HepG2 (cell line): ENCODE measurements around the gene CDKN1C. TPM values are rescaled to one million over a fixed set of nuclear protein-coding genes. Genes with fewer than 3 reads are reported as not detected.

ENCODE experiments used
- ATAC-seq: fragments of 200-7000 bp; cut with Tn5 transposase; 3 replicates; pipeline ENCODE4 v1.9.1; 2020; ENCODE audit warnings: mild to moderate bottlenecking, moderate library complexity
- BruUV-seq: library from RNA; stranded (reverse); fragments of 400-500 nt; replicated peaks from 2 replicates; lab custom pipeline; 2021; lab: Mats Ljungman, UMichigan
- CTCF ChIA-PET: fragments of 300-600 bp; formaldehyde crosslinking; extraction: SDS; loops from one replicate; lab custom pipeline; 2021; ENCODE audit warnings: low total read pairs, inconsistent platforms, low intra/inter-chr PET ratio; lab: Yijun Ruan, JAX
- POLR2A ChIA-PET: fragments of 350-600 bp; sonication (Branson Sonifier 250); formaldehyde crosslinking; loops from one replicate; lab custom pipeline; 2020; ENCODE audit warnings: antibody characterized with exemption, inconsistent platforms; lab: Yijun Ruan, JAX
- DNase-seq: peaks from one replicate; pipeline ENCODE4 v3.0.0-alpha.2; 2015; ENCODE audit warnings: low spot score
- FAIRE-seq: peaks from 3 replicates; lab custom pipeline; 2011; peaks lifted over from hg19 to GRCh38; lab: Jason Lieb, UNC
- H2AFZ ChIP-seq: one replicate; pipeline ENCODE4 v1.6.1; 2011; ENCODE audit warnings: low read length, inconsistent platforms
- H3K27ac ChIP-seq: fragments of 300-600 bp; 3 replicates; pipeline ENCODE4 v1.8.0; 2011; ENCODE audit warnings: mixed run types, mild to moderate bottlenecking, mixed read lengths, low read length, inconsistent platforms; ENCODE audit not compliant: insufficient read depth; ENCODE audit errors: extremely low read length
- H3K27me3 ChIP-seq, 2 experiments: fragments of 200-600 bp in 1 of 2; 2 replicates in 1 of 2; 3 replicates in 1 of 2; pipeline versions ENCODE4 v1.6.0 to v1.8.0; 2011; ENCODE audit warnings: low read length in 2 of 2, mild to moderate bottlenecking in 2 of 2, moderate library complexity in 2 of 2, inconsistent platforms in 1 of 2; ENCODE audit not compliant: insufficient read depth in 2 of 2, control insufficient read depth in 1 of 2
- H3K36me3 ChIP-seq, 2 experiments: fragments of 200-600 bp in 1 of 2; replicated peaks in 1 of 2; 2 replicates in 1 of 2; 3 replicates in 1 of 2; pipeline versions ENCODE4 v1.5.1 to v1.8.0; 2011; ENCODE audit warnings: low read length in 2 of 2, inconsistent platforms in 1 of 2; ENCODE audit not compliant: insufficient read depth in 2 of 2, control insufficient read depth in 1 of 2
- H3K4me1 ChIP-seq: 2 replicates; pipeline ENCODE4 v1.5.1; 2012; ENCODE audit warnings: low read length, inconsistent platforms; ENCODE audit not compliant: insufficient read depth
- H3K4me2 ChIP-seq: 2 replicates; pipeline ENCODE4 v1.6.0; 2011; ENCODE audit warnings: low read depth, low read length, inconsistent platforms
- H3K4me3 ChIP-seq, 3 experiments: fragments of 200-600 bp in 1 of 3; sonication (generic), shearing (Covaris generic) in 1 of 3; replicated peaks in 1 of 3; 2 replicates each; pipeline ENCODE4 v1.5.1; 2011 to 2016; ENCODE audit warnings: low read length in 3 of 3, inconsistent platforms in 2 of 3, low read depth in 2 of 3, mild to moderate bottlenecking in 2 of 3, control low read depth in 1 of 3, mixed read lengths in 1 of 3; ENCODE audit not compliant: insufficient read depth in 1 of 3
- H3K79me2 ChIP-seq: one replicate; pipeline ENCODE4 v1.6.1; 2011; ENCODE audit warnings: low read length, inconsistent platforms; ENCODE audit not compliant: insufficient read depth
- H3K9ac ChIP-seq: 2 replicates; pipeline ENCODE4 v1.6.0; 2011; ENCODE audit warnings: mild to moderate bottlenecking, low read depth, low read length, inconsistent platforms; ENCODE audit not compliant: insufficient read depth
- H3K9me3 ChIP-seq: 2 replicates; pipeline ENCODE4 v1.5.1; 2012; ENCODE audit warnings: mild to moderate bottlenecking, low read length
- H4K20me1 ChIP-seq: 2 replicates; pipeline ENCODE4 v1.6.0; 2011; ENCODE audit warnings: inconsistent platforms, mild to moderate bottlenecking, low read length, moderate library complexity; ENCODE audit not compliant: insufficient read depth
- BCL6 ChIP-seq: IDR thresholded peaks from 2 replicates; pipeline ENCODE4 v1.6.1; 2016; ENCODE audit warnings: missing genetic modification reagents, missing compliant biosample characterization
- CTCF ChIP-seq: sonication (generic); formaldehyde crosslinking; IDR thresholded peaks from 2 replicates; pipeline ENCODE4 v1.5.0; 2020; ENCODE audit warnings: mild to moderate bottlenecking, missing genetic modification reagents, moderate library complexity
- DMAP1 ChIP-seq: IDR thresholded peaks from 2 replicates; pipeline ENCODE4 v1.6.1; 2016
- KDM1A ChIP-seq: IDR thresholded peaks from 2 replicates; pipeline ENCODE4 v1.6.1; 2016; ENCODE audit warnings: missing compliant biosample characterization
- MAZ ChIP-seq, 2 experiments: sonication (generic) in 1 of 2; formaldehyde crosslinking in 1 of 2; IDR thresholded peaks; 2 replicates each; pipeline versions ENCODE4 v1.5.0 to v1.6.1; 2012 to 2020; ENCODE audit warnings: low read depth in 2 of 2, mild to moderate bottlenecking in 2 of 2, borderline replicate concordance in 1 of 2, improper control_type of control experiment in 1 of 2, low read length in 1 of 2, missing genetic modification reagents in 1 of 2, moderate library complexity in 1 of 2
- MIER3 ChIP-seq: IDR thresholded peaks from 2 replicates; pipeline ENCODE4 v1.6.1; 2016; ENCODE audit warnings: missing compliant biosample characterization, borderline replicate concordance
- MXD4 ChIP-seq: IDR thresholded peaks from 2 replicates; pipeline ENCODE4 v1.6.1; 2016; ENCODE audit warnings: mild to moderate bottlenecking, missing biosample characterization, missing genetic modification reagents
- NFKB2 ChIP-seq: sonication (generic); formaldehyde crosslinking; IDR thresholded peaks from 2 replicates; pipeline ENCODE4 v1.4.0; 2020; ENCODE audit warnings: missing genetic modification reagents, borderline replicate concordance
- SIN3A ChIP-seq: IDR thresholded peaks from 2 replicates; pipeline ENCODE4 v1.6.1; 2011; ENCODE audit warnings: low read depth, mild to moderate bottlenecking, control low read depth, low read length, borderline replicate concordance
- SMARCE1 ChIP-seq: fragments of 450-650 bp; IDR thresholded peaks from 2 replicates; pipeline ENCODE4 v1.6.1; 2017; ENCODE audit warnings: borderline replicate concordance
- STAG1 ChIP-seq: sonication (generic); formaldehyde crosslinking; IDR thresholded peaks from 2 replicates; pipeline ENCODE4 v1.4.0; 2020; ENCODE audit warnings: missing genetic modification reagents
- TFDP1 ChIP-seq: IDR thresholded peaks from 2 replicates; pipeline ENCODE4 v1.6.1; 2016; ENCODE audit warnings: missing compliant biosample characterization, missing genetic modification reagents, borderline replicate concordance
- ZFP41 ChIP-seq: sonication (generic); formaldehyde crosslinking; IDR thresholded peaks from 2 replicates; pipeline ENCODE4 v1.4.0; 2020; ENCODE audit warnings: mild to moderate bottlenecking, missing genetic modification reagents, borderline replicate concordance
- ZNF501 ChIP-seq: sonication (generic); formaldehyde crosslinking; IDR thresholded peaks from 2 replicates; pipeline ENCODE4 v1.5.1; 2020; ENCODE audit warnings: mild to moderate bottlenecking, moderate library complexity, missing genetic modification reagents
- ZNF577 ChIP-seq: sonication (generic); formaldehyde crosslinking; IDR thresholded peaks from 2 replicates; pipeline ENCODE4 v1.4.0; 2020; ENCODE audit warnings: mild to moderate bottlenecking, low read depth, missing genetic modification reagents, borderline replicate concordance
- ZNF687 ChIP-seq: sonication (generic); formaldehyde crosslinking; IDR thresholded peaks from 2 replicates; pipeline ENCODE4 v1.5.1; 2020; ENCODE audit warnings: mild to moderate bottlenecking, missing genetic modification reagents, moderate library complexity
- ZSCAN9 ChIP-seq: IDR thresholded peaks from 2 replicates; pipeline ENCODE4 v1.6.1; 2016; ENCODE audit warnings: borderline replicate concordance
- WGBS: methylation state at CpG from one replicate; pipeline ENCODE4 v1.1.6; 2017; ENCODE audit warnings: low lambda C conversion rate; 5-methylcytosine and 5-hydroxymethylcytosine counted together
- in situ Hi-C: cut with HindIII; loops from 2 replicates; pipeline ENCODE4 v1.10.0; 2017; ENCODE audit warnings: low pct_unique_long_range_greater_than_20kb; ENCODE audit not compliant: extremely low pct_ligation_motif_present
- intact Hi-C: fragments of 100-400 bp; cut with micrococcal nuclease; formaldehyde crosslinking; loops from one replicate; pipeline ENCODE4 v1.10.0; 2022; ENCODE audit not compliant: unreplicated experiment
- polyA plus RNA-seq, 8 experiments: library from polyadenylated mRNA; depleted of rRNA in 3 of 8; stranded (reverse) in 7 of 8; unstranded in 1 of 8; fragments of >200 nt; fragmentation: Illumina TruSeq in 4 of 8; extraction: Trizol in 4 of 8; gene quantifications; 2 replicates each; pipeline versions ENCODE4 v1.2.1 to v1.2.3, GENCODE V29; 2011 to 2016; ENCODE audit warnings: low read depth in 4 of 8, missing spikeins in 1 of 8, mixed read lengths in 1 of 8; ENCODE audit not compliant: insufficient read depth in 1 of 8
- total RNA-seq, 5 experiments: library from RNA; depleted of rRNA; stranded (reverse); fragments of >200 nt; fragmentation: Illumina TruSeq; extraction: Trizol; gene quantifications; 2 replicates each; pipeline ENCODE4 v1.2.3, GENCODE V29; 2016; ENCODE audit warnings: low read depth in 1 of 5

The CDKN1C gene
- total and polyA plus RNA-seq, 2 of the 13 experiments (the other 11 are each of a cell fraction or from before 2014, with no cell fraction given), result not detected

GRCh38 chr11:2903672-2904011, 18.1 kb upstream of the CDKN1C start:
- Histone ChIP-seq H3K27me3 (no peaks in the 10 kb centered on the region; a peak in 1 of 5 replicates), H3K9ac (peak overlapping the region; percentile 83), H3K27ac (peak overlapping the region; percentile 78), H3K79me2 (peaks cover 10% of the 10 kb centered on the region), H2AFZ (no peak overlapping the region), H3K4me1 (peaks cover 28% of the 10 kb centered on the region), H3K4me2 (peak overlapping the region; percentile 99), H3K9me3 (no peaks in the 10 kb centered on the region), H3K4me3 (peak overlapping the region; percentile 76 to 92 (median 84)), H4K20me1 (0 out of 2 replicates have a peak, but pooled peaks cover 3% of the 10 kb centered on the region), H3K36me3 (peaks cover 0 to 3% of the 10 kb centered on the region in 2 experiments; a peak in 1 of 5 replicates)
- ATAC-seq (peak; percentile 15), DNase-seq (no peak), FAIRE-seq (no peak)
- WGBS, result 9% methylated on average over 4 of the region's 7 CpGs
- in situ Hi-C loops (no loop called here), intact Hi-C loops (no loop called here)
- ChIA-PET POLR2A (interaction anchor here (0.6 to 2.6 kb wide), 19 partner anchors 8 to 693 kb away, joined by 3 to 21 read pairs (median 4); partner anchors contain the start of genes CARS1, KCNQ1OT1, PHLDA2 and TSSC4), CTCF (interaction anchor here (1.0 kb wide), 1 partner anchor 27 kb away, joined by 3 read pairs; no protein-coding TSS in a partner anchor)
- TSS peak; percentile 53 for BruUV-seq
- TF ChIP-seq ZFP41 (no peak), MIER3 (CRISPR knock-in tag) (no peak), KDM1A (no peak), STAG1 (CRISPR knock-in tag) (peak; percentile 33), CTCF (CRISPR knock-in tag) (peak; percentile 61), ZNF687 (CRISPR knock-in tag) (peak; percentile 31; the same call in 1 of the 2 replicates), ZSCAN9 (CRISPR knock-in tag) (no peak), TFDP1 (no peak), BCL6 (CRISPR knock-in tag) (no peak), SMARCE1 (no peak), ZNF577 (CRISPR knock-in tag) (no peak), MAZ (IDR thresholded peaks at IDR 0.05; ENCODE audit: borderline replicate concordance, low read depth, low read length) (no peak), MAZ (CRISPR knock-in tag; IDR thresholded peaks at IDR 0.05; ENCODE audit: low read depth) (peak; percentile 3; the same call in 1 of the 2 replicates), MXD4 (CRISPR knock-in tag) (0 out of 2 replicates have a peak, but pooled peaks have one; percentile 6), ZNF501 (CRISPR knock-in tag) (0 out of 2 replicates have a peak, but pooled peaks have one; percentile 13), NFKB2 (CRISPR knock-in tag) (no peak), DMAP1 (CRISPR knock-in tag) (0 out of 2 replicates have a peak, but pooled peaks have one; percentile 21), SIN3A (peak; percentile 11; the same call in 1 of the 2 replicates)
